ENCODE data around the gene BAHCC1. TPM values are rescaled to one million over a fixed set of nuclear protein-coding genes. Genes with fewer than 3 reads are reported as not detected.

The BAHCC1 gene
- total and polyA plus RNA-seq, 2 of the 8 experiments (the other 6 are each of a cell fraction or from before 2014, with no cell fraction given): 0.26 to 0.58 TPM

DNA sequence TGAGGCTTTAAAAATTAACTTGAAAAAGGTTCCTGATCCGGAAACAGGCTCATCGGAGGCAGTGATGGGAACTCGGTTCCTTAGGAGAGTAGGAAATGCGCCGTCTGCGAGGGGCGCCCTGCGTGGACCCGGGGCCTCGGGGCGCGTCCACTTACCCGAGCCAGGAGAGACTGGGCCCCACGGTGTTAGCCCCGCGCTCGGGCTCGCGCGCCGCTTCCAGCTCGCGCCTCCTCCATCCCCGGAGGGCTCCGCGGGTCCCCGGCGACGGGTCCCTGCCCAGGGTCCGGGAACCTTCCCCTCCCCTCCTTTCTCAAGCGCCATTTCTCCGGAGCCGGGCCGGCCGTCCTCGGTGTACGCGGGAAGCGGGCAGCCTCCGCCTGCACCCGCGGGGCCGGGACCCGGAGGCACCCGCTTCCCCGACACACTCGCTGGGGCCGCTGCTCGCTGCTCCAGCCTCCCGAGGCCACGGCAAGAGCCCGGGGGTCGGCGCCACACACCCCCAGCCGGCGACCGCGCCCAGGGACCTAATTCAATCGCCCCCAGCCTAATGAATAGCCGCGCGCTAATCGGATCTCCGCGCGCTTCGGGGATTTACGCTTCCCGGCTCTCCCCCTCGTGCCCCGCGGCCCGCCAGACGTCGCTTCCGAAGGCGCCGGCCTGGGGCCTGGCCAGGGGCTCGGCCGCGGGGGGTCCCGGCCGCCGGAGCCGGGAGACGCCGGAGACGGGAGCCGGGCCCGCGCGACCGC is 2.2 kb upstream of the BAHCC1 start:
- H2AFZ ChIP-seq (ENCODE audit: low read length): no peak overlapping the region
- no peaks in the 10 kb centered on the region for H3K9me3 ChIP-seq (ENCODE audit: insufficient read depth in 2 of 2, low read depth in 1 of 2, low read length in 1 of 2)
- H2AK5ac ChIP-seq (ENCODE audit: low read depth, low read length): no peak overlapping the region
- H2BK20ac ChIP-seq (ENCODE audit: low read length): no peak overlapping the region
- no peak overlapping the region for H3K23ac ChIP-seq (ENCODE audit: insufficient read length)
- peaks cover 44 to 65% (median 58%) of the 10 kb centered on the region in 4 experiments for H3K27me3 ChIP-seq (replicated peaks in 1 of 4; ENCODE audit: control insufficient read depth in 3 of 4, extremely low read depth in 1 of 4, insufficient read depth in 3 of 4, low read length in 3 of 4)
- H2BK12ac ChIP-seq (ENCODE audit: low read depth, low read length): no peak overlapping the region
- H2BK5ac ChIP-seq (ENCODE audit: low read depth, low read length): no peak overlapping the region
- FAIRE-seq (no peak), DNase-seq (ENCODE audit: low read depth in 1 of 2, low spot score in 2 of 2) (peak in 1 of 2 experiments; percentile 77)
- WGBS, 2 experiments (ENCODE audit: extremely low coverage in 1 of 2, insufficient coverage in 1 of 2, insufficient read length in 1 of 2, insufficient replicate concordance in 2 of 2, low coverage in 1 of 2, low lambda C conversion rate in 2 of 2, missing lambda C conversion rate in 1 of 2): 2% methylated on average over 75 of the region's 93 CpGs; no CpG with 5 or more reads in 1 of the 2 experiments
- no peak overlapping the region for H2BK120ac ChIP-seq (replicated peaks; ENCODE audit: low read depth, low read length)
- H3K14ac ChIP-seq (ENCODE audit: insufficient read length): no peak overlapping the region
- no peak overlapping the region; the same call in none of the 2 replicates for H3K18ac ChIP-seq (ENCODE audit: extremely low read depth, low read length)
- no peak overlapping the region for H2BK15ac ChIP-seq (ENCODE audit: low read length)
- no peaks in the 10 kb centered on the region; a peak in 1 of 8 replicates for H3K36me3 ChIP-seq (ENCODE audit: control insufficient read depth in 2 of 4, insufficient read depth in 4 of 4, low read length in 3 of 4)
- H3K9ac ChIP-seq (replicated peaks in 1 of 4; ENCODE audit: extremely low read depth in 1 of 4, low read depth in 3 of 4, low read length in 3 of 4): peak overlapping the region in 1 of 4 experiments; percentile 86; a peak in 3 of 7 replicates
- no peaks in the 10 kb centered on the region for H3K79me1 ChIP-seq (ENCODE audit: low read depth, low read length)
- no peak overlapping the region for H3K56ac ChIP-seq (replicated peaks; ENCODE audit: insufficient read length, low read depth, low read length)
- peaks cover 2 to 43% (median 34%) of the 10 kb centered on the region in 4 experiments for H3K4me1 ChIP-seq (replicated peaks in 1 of 4; ENCODE audit: control insufficient read depth in 3 of 4, insufficient read depth in 4 of 4, low read length in 3 of 4)
- no peak overlapping the region for H4K91ac ChIP-seq (replicated peaks; ENCODE audit: insufficient read length, low read length)
- TF ChIP-seq TCF12 (IDR thresholded peaks at IDR 0.05; ENCODE audit: low read depth, low read length): no peak
- peak; percentile 36 for TF ChIP-seq SUZ12 (IDR thresholded peaks at IDR 0.05; ENCODE audit: low read length)
- TF ChIP-seq SIX5 (IDR thresholded peaks at IDR 0.05; ENCODE audit: low read depth, low read length): no peak
- TF ChIP-seq EZH2 (IDR thresholded peaks at IDR 0.05; ENCODE audit: low read depth, low read length, severe bottlenecking): peak; percentile 29
- no peaks in the 10 kb centered on the region for H3K79me2 ChIP-seq (ENCODE audit: control insufficient read depth in 1 of 2, insufficient read depth in 2 of 2, low read length in 2 of 2)
- H4K8ac ChIP-seq (ENCODE audit: extremely low read depth, insufficient read depth, low read length): peak overlapping the region; percentile 57; the same call in 1 of the 2 replicates
- H4K20me1 ChIP-seq (replicated peaks in 1 of 2; ENCODE audit: control insufficient read depth in 1 of 2, insufficient read depth in 2 of 2, low read length in 2 of 2): peaks cover 15 to 19% of the 10 kb centered on the region in 2 experiments
- H3K4ac ChIP-seq (replicated peaks; ENCODE audit: insufficient read length, low read depth, low read length): peak overlapping the region; percentile 22
- no peak overlapping the region for H3K27ac ChIP-seq (ENCODE audit: low read depth, low read length)
- POLR2A ChIA-PET (ENCODE audit: partially characterized antibody): interaction anchor here (0.7 to 4.5 kb wide), 12 partner anchors 9 to 141 kb away, joined by 3 to 18 read pairs (median 4); partner anchors contain the start of gene ACTG1
- peak overlapping the region; percentile 60 to 74 for H3K4me2 ChIP-seq (ENCODE audit: insufficient read depth in 1 of 2, low read depth in 2 of 2, low read length in 2 of 2)
- CTCF ChIA-PET (ENCODE audit: partially characterized antibody): interaction anchor here (0.7 to 3.0 kb wide), 13 partner anchors 9 to 97 kb away, joined by 3 to 13 read pairs (median 5); no protein-coding TSS in a partner anchor
- H3K4me3 ChIP-seq (ENCODE audit: extremely low read depth in 1 of 4, insufficient read depth in 2 of 4, low read depth in 3 of 4, low read length in 4 of 4): peak overlapping the region; percentile 31 to 64 (median 50)
- peaks cover 22% of the 10 kb centered on the region for H3K23me2 ChIP-seq (ENCODE audit: low read depth, low read length)
- no peak overlapping the region for H4K5ac ChIP-seq (ENCODE audit: insufficient read length, low read depth, low read length)

All from H1 (cell line).